ENCODE measurements around the gene TAF13. TPM values are rescaled to one million over a fixed set of nuclear protein-coding genes. Genes with fewer than 3 reads are reported as not detected.
A peak's percentile ranks its signal among the peaks of the same experiment; 100 is the strongest.

TAF13 gene
- total RNA-seq, 1 donor from 2014 or later = 28.7 TPM

DNA sequence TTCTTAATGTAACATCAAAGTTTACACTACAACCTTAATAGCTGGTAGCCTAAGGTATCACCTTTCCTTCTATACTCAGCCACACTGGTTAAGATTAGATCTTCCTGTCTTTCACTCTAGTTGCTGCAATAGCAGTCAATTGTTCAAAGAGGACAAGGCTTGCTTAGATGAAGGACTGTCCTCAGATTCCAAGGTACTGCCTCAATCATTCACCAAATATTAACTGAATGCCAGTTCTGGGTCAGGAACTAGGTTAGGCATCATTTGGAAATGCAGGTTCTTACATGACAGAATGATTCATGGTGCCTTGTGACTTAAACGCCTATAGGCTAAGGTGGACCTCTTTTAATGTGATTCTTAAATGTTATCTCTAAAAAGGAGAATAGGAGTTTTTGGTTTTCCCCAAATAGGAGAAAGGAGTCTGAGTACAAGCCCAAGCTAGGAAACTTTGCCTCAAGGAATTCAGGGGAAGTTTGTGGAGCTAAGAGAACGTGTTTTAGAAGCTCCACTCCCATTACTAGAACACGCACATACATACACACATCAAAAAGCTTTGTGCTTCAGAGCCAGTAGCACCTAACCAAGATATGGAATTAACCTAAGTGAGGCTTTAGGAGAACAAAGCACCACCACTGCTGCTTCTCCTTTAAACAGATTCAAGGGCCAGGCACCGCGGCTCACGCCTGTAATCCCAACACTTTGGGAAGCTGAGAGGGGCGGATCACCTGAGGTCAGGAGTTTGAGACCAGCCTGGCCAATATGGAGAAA lies 25.4 kb downstream of the TAF13 start:
- Histone ChIP-seq H3K4me3 (no peak overlapping the region), H3K4me1 (no peaks in the 10 kb centered on the region), H3K27ac (no peak overlapping the region), H3K27me3 (no peaks in the 10 kb centered on the region), H3K36me3 (no peaks in the 10 kb centered on the region), H3K9me3 (no peaks in the 10 kb centered on the region)
- intact Hi-C loops (cut with DNase I) = no loop called here
- DNase-seq (ENCODE audit: extremely low spot score in 2 of 2) = no peak
- TF ChIP-seq POLR2A (IDR thresholded peaks at IDR 0.05) (no peak), POLR2AphosphoS5 (IDR thresholded peaks at IDR 0.05; ENCODE audit: insufficient read depth in 1 of 2, low read depth in 1 of 2) (peak in 1 of 2 donors; percentile 31)
- TF ChIP-seq, protein P1, sequence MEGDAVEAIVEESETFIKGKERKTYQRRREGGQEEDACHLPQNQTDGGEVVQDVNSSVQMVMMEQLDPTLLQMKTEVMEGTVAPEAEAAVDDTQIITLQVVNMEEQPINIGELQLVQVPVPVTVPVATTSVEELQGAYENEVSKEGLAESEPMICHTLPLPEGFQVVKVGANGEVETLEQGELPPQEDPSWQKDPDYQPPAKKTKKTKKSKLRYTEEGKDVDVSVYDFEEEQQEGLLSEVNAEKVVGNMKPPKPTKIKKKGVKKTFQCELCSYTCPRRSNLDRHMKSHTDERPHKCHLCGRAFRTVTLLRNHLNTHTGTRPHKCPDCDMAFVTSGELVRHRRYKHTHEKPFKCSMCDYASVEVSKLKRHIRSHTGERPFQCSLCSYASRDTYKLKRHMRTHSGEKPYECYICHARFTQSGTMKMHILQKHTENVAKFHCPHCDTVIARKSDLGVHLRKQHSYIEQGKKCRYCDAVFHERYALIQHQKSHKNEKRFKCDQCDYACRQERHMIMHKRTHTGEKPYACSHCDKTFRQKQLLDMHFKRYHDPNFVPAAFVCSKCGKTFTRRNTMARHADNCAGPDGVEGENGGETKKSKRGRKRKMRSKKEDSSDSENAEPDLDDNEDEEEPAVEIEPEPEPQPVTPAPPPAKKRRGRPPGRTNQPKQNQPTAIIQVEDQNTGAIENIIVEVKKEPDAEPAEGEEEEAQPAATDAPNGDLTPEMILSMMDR (IDR thresholded peaks at IDR 0.05) = no peak

GRCh38 chr1:109048335-109048734 lies 27.5 kb downstream of the TAF13 start:
- TF ChIP-seq POLR2AphosphoS5 (IDR thresholded peaks at IDR 0.05; ENCODE audit: insufficient read depth in 1 of 2, low read depth in 1 of 2) (no peak), POLR2A (IDR thresholded peaks at IDR 0.05) (no peak)
- TF ChIP-seq, protein P1 (IDR thresholded peaks at IDR 0.05) = no peak
- Histone ChIP-seq H3K27ac (no peak overlapping the region), H3K36me3 (no peaks in the 10 kb centered on the region), H3K27me3 (no peaks in the 10 kb centered on the region), H3K4me3 (no peak overlapping the region), H3K4me1 (no peaks in the 10 kb centered on the region), H3K9me3 (no peaks in the 10 kb centered on the region)
- DNase-seq (ENCODE audit: extremely low spot score in 2 of 2) = no peak
- intact Hi-C loops (cut with DNase I) = no loop called here

DNA sequence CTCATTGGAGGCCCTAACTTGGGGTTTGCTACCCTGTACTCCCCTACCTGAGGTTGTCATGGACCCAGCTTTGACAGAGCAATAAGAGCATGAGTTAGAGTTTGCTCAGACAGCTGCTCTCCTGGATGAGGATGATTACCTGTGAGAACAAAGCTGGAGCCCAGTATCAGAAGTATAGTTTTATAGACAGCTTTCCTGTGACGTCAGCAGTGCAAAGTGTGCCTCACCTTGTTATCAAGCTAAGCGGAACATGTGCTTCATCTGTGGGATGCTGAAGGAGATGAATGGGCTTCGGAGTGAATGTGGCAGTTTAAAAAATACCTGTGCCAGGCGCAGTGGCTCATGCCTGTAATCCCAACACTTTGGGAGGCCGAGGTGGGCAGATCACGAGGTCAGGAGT lies 28.5 kb downstream of the TAF13 start:
- TF ChIP-seq, protein P1 (IDR thresholded peaks at IDR 0.05) = no peak
- TF ChIP-seq POLR2A (IDR thresholded peaks at IDR 0.05) = no peak
- TF ChIP-seq POLR2AphosphoS5 (IDR thresholded peaks at IDR 0.05; ENCODE audit: insufficient read depth in 1 of 2, low read depth in 1 of 2) = no peak
- Histone ChIP-seq H3K36me3 (no peaks in the 10 kb centered on the region), H3K4me3 (no peak overlapping the region), H3K9me3 (no peaks in the 10 kb centered on the region), H3K27ac (no peak overlapping the region), H3K27me3 (no peaks in the 10 kb centered on the region), H3K4me1 (peaks cover 4% of the 10 kb centered on the region)
- no peak for DNase-seq (ENCODE audit: extremely low spot score in 2 of 2)
- intact Hi-C loops (cut with DNase I) = no loop called here

- Histone ChIP-seq H3K36me3 (no peaks in the 10 kb centered on the region), H3K4me3 (no peak overlapping the region), H3K9me3 (no peaks in the 10 kb centered on the region), H3K27ac (no peak overlapping the region), H3K27me3 (no peaks in the 10 kb centered on the region), H3K4me1 (peaks cover 5% of the 10 kb centered on the region)
- no peak for DNase-seq (ENCODE audit: extremely low spot score in 2 of 2)
- intact Hi-C loops (cut with DNase I) = no loop called here
- no peak for TF ChIP-seq POLR2AphosphoS5 (IDR thresholded peaks at IDR 0.05; ENCODE audit: insufficient read depth in 1 of 2, low read depth in 1 of 2)
- TF ChIP-seq POLR2A (IDR thresholded peaks at IDR 0.05) = no peak
- TF ChIP-seq, protein P1 (IDR thresholded peaks at IDR 0.05) = no peak
Measured at GRCh38 chr1:109046671-109047070, 29.1 kb downstream of the TAF13 start.

GRCh38 chr1:109045595-109045994 lies 30.2 kb downstream of the TAF13 start:
- no peaks in the 10 kb centered on the region for H3K36me3 ChIP-seq
- intact Hi-C loops (cut with DNase I) = no loop called here
- H3K27ac ChIP-seq = no peak overlapping the region
- H3K27me3 ChIP-seq = no peaks in the 10 kb centered on the region
- H3K9me3 ChIP-seq = no peaks in the 10 kb centered on the region
- H3K4me1 ChIP-seq = peaks cover 11% of the 10 kb centered on the region
- TF ChIP-seq POLR2AphosphoS5 (IDR thresholded peaks at IDR 0.05; ENCODE audit: insufficient read depth in 1 of 2, low read depth in 1 of 2) (no peak), POLR2A (IDR thresholded peaks at IDR 0.05) (no peak)
- TF ChIP-seq, protein P1 (IDR thresholded peaks at IDR 0.05) = no peak
- no peak for DNase-seq (ENCODE audit: extremely low spot score in 2 of 2)
- H3K4me3 ChIP-seq = no peak overlapping the region

Measured in vagina (tissue), 2 donors.